GM23338 (cell line): ENCODE data around the gene ZFYVE28. TPM values are rescaled to one million over a fixed set of nuclear protein-coding genes. Genes with fewer than 3 reads are reported as not detected.
A peak's percentile ranks its signal among the peaks of the same experiment; 100 is the strongest.

ENCODE experiments used
- ATAC-seq: fragments of 200-7000 bp; cut with Tn5 transposase; 3 replicates; pipeline ENCODE4 v1.9.1; 2020
- DNase-seq: peaks from one replicate; pipeline ENCODE4 v3.0.0-alpha.2; 2015; ENCODE audit warnings: low spot score
- H2AFZ ChIP-seq: fragments of 200-600 bp; sonication (generic); 2 replicates; pipeline ENCODE4 v1.8.0; 2016; ENCODE audit warnings: antibody characterized with exemption, mild to moderate bottlenecking, moderate library complexity
- H3F3A ChIP-seq: fragments of 200-600 bp; sonication (generic); replicated peaks from 2 replicates; pipeline ENCODE4 v1.8.0; 2017; ENCODE audit warnings: antibody characterized with exemption, mixed run types, low read depth
- H3K27ac ChIP-seq: fragments of 200-600 bp; sonication (generic); 2 replicates; pipeline ENCODE4 v1.6.1; 2016; ENCODE audit warnings: low read depth
- H3K27me3 ChIP-seq: fragments of 200-600 bp; sonication (generic); 2 replicates; pipeline ENCODE4 v1.8.0; 2016; ENCODE audit warnings: mild to moderate bottlenecking, mixed run types, moderate library complexity; ENCODE audit not compliant: insufficient read depth
- H3K36me3 ChIP-seq: fragments of 200-600 bp; sonication (generic); 2 replicates; pipeline ENCODE4 v1.8.0; 2016; ENCODE audit warnings: mild to moderate bottlenecking; ENCODE audit not compliant: insufficient read depth
- H3K4me1 ChIP-seq: fragments of 200-600 bp; sonication (generic); 2 replicates; pipeline ENCODE4 v1.8.0; 2016; ENCODE audit warnings: mild to moderate bottlenecking, moderate library complexity; ENCODE audit not compliant: insufficient read depth
- H3K4me2 ChIP-seq: fragments of 200-600 bp; sonication (generic); 2 replicates; pipeline ENCODE4 v1.7.1; 2017; ENCODE audit warnings: mixed run types
- H3K4me3 ChIP-seq: fragments of 200-600 bp; sonication (generic); 2 replicates; pipeline ENCODE4 v1.6.1; 2016; ENCODE audit warnings: mixed run types
- H3K79me2 ChIP-seq: fragments of 200-600 bp; sonication (generic); replicated peaks from 2 replicates; pipeline ENCODE4 v1.8.0; 2017; ENCODE audit warnings: mild to moderate bottlenecking; ENCODE audit not compliant: insufficient read depth
- H3K9me2 ChIP-seq: fragments of 200-600 bp; sonication (generic); 2 replicates; pipeline ENCODE4 v1.8.0; 2017; ENCODE audit not compliant: insufficient read depth
- H4K20me1 ChIP-seq: fragments of 200-600 bp; sonication (generic); replicated peaks from 2 replicates; pipeline ENCODE4 v1.8.0; 2017; ENCODE audit warnings: mild to moderate bottlenecking; ENCODE audit not compliant: insufficient read depth
- H3K27ac Mint-ChIP-seq: 2 replicates; pipeline ENCODE4 v1.8.0; 2020; ENCODE audit warnings: inconsistent platforms, mild to moderate bottlenecking, moderate library complexity, mixed read lengths
- H3K27me3 Mint-ChIP-seq: 3 replicates; pipeline ENCODE4 v1.8.0; 2022; ENCODE audit warnings: low read depth, mild to moderate bottlenecking, moderate library complexity, mixed read lengths, inconsistent platforms; ENCODE audit not compliant: insufficient read depth, poor library complexity
- H3K36me3 Mint-ChIP-seq: 3 replicates; pipeline ENCODE4 v1.8.0; 2021; ENCODE audit warnings: low read depth, mild to moderate bottlenecking, inconsistent platforms, moderate library complexity, mixed read lengths
- H3K4me1 Mint-ChIP-seq: 3 replicates; pipeline ENCODE4 v1.8.0; 2020; ENCODE audit warnings: mild to moderate bottlenecking, inconsistent platforms, mixed read lengths
- H3K4me3 Mint-ChIP-seq: 3 replicates; pipeline ENCODE4 v1.8.0; 2021; ENCODE audit warnings: moderate library complexity, mild to moderate bottlenecking, inconsistent platforms, mixed read lengths
- H3K9me3 Mint-ChIP-seq: 3 replicates; pipeline ENCODE4 v1.8.0; 2020; ENCODE audit warnings: moderate library complexity, mild to moderate bottlenecking, inconsistent platforms, mixed read lengths
- EZH2phosphoT487 ChIP-seq: fragments of 200-600 bp; sonication (generic); IDR thresholded peaks from one replicate; pipeline ENCODE4 v1.8.1; 2018; ENCODE audit warnings: antibody characterized with exemption; ENCODE audit not compliant: unreplicated experiment
- NANOG ChIP-seq: IDR thresholded peaks from 2 replicates; pipeline ENCODE4 v1.6.1; 2016; ENCODE audit warnings: antibody characterized with exemption, borderline replicate concordance
- STAT1 ChIP-seq: IDR thresholded peaks from one replicate; pipeline ENCODE4 v1.6.1; 2016; ENCODE audit warnings: antibody characterized with exemption; ENCODE audit not compliant: unreplicated experiment
- ZNF114 ChIP-seq: fragments of 250-450 bp; sonication (Bioruptor Pico); IDR thresholded peaks from 2 replicates; pipeline ENCODE4 v1.5.0; 2020; ENCODE audit warnings: mild to moderate bottlenecking, moderate library complexity
- polyA plus RNA-seq: library from polyadenylated mRNA; unstranded; fragments of >200 nt; fragmentation: Nextera tagmentation; extraction: Ambion mirVana; gene quantifications from 2 replicates; pipeline ENCODE4 v1.2.1, GENCODE V29; 2016
- total RNA-seq: library from RNA; depleted of rRNA; stranded (reverse); fragments of >200 nt; shearing (Covaris generic); gene quantifications from 2 replicates; pipeline ENCODE4 v1.2.3, GENCODE V29; 2014
- TF ChIP-seq, protein P1 (sequence below): IDR thresholded peaks from 2 replicates; pipeline ENCODE4 v1.6.1; 2016; ENCODE audit warnings: antibody characterized with exemption
- TF ChIP-seq, protein P2 (sequence below), 2 experiments: fragments of 200-600 bp in 1 of 2; sonication (generic) in 1 of 2; conservative IDR thresholded peaks; 2 replicates each; pipeline versions ENCODE4 v1.5.1 to v1.6.1; 2016 to 2017; ENCODE audit warnings: antibody characterized with exemption in 2 of 2, low read depth in 2 of 2, mild to moderate bottlenecking in 2 of 2, moderate library complexity in 1 of 2

Gene ZFYVE28
- total and polyA plus RNA-seq, 2 experiments from 2014 or later: 2.6 to 4.6 TPM

- Histone ChIP-seq H3K27me3 (no peaks in the 10 kb centered on the region), H3K4me2 (no peak overlapping the region), H3K36me3 (no peaks in the 10 kb centered on the region), H3K79me2 (no peaks in the 10 kb centered on the region), H4K20me1 (no peaks in the 10 kb centered on the region), H3K27ac (no peak overlapping the region), H3K4me3 (no peak overlapping the region), H3K4me1 (no peaks in the 10 kb centered on the region), H3K9me2 (no peaks in the 10 kb centered on the region), H2AFZ (no peak overlapping the region), H3F3A (no peaks in the 10 kb centered on the region)
- Mint-ChIP-seq H3K4me1 (no peaks in the 10 kb centered on the region; the same call in 1 of the 3 replicates), H3K27me3 (peaks cover 8% of the 10 kb centered on the region), H3K4me3 (no peak overlapping the region), H3K9me3 (no peaks in the 10 kb centered on the region; the same call in 2 of the 3 replicates), H3K36me3 (no peaks in the 10 kb centered on the region), H3K27ac (no peak overlapping the region)
- DNase-seq: no peak
- peak; percentile 70 for ATAC-seq
- TF ChIP-seq, protein P1, sequence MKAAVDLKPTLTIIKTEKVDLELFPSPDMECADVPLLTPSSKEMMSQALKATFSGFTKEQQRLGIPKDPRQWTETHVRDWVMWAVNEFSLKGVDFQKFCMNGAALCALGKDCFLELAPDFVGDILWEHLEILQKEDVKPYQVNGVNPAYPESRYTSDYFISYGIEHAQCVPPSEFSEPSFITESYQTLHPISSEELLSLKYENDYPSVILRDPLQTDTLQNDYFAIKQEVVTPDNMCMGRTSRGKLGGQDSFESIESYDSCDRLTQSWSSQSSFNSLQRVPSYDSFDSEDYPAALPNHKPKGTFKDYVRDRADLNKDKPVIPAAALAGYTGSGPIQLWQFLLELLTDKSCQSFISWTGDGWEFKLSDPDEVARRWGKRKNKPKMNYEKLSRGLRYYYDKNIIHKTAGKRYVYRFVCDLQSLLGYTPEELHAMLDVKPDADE: no peak
- no peak for TF ChIP-seq STAT1
- TF ChIP-seq EZH2phosphoT487: no peak
- TF ChIP-seq NANOG: no peak
Measured at GRCh38 chr4:2357821-2358745, 60.4 kb downstream of the ZFYVE28 start.

DNA sequence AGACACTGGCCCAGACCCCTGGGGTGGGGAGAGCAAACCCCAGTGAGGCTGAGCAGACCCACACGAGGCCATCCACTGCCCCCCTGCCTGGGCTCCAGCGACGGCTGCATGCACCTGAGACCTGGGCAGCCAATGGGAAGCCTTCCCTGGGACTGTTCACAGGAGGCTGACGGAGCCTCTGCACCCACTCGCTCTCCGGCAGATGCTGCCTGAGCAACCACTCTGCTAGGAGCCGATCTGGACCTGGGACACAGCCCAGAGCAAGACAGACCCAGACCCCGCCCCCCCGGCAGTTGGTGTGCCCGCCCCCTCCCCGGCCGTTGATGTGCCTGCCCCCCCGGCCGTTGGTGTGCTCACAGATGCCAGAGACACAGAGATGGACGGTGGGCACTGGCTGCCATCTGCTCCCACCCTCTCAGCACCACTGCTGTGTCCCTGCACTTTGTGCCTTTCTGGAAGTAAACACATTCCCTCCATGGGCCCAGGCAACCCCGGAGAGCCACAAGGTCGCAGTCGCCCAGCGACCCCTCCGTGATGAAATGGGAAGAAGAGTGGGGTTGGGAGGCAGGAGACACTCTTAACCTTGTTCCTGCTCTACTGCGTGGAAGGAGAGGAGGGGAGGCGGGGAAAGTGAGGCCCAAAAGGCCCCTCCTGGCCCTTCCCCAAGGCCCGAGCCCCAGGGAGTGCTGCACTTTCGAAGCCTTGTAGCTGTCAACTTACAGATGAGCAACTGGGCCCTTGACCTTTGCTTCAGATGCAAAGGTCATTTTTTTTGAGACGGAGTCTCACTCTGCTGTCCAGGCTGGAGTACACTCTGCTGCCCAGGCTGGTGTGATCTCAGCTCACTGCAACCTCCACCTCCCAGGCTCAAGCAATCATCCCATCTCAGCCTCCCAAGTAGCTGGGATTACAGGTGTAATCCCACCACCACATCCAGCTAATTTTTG lies 62.0 kb downstream of the ZFYVE28 start:
- Histone ChIP-seq H4K20me1 (no peaks in the 10 kb centered on the region), H3K4me2 (no peak overlapping the region), H3K79me2 (no peaks in the 10 kb centered on the region), H3F3A (no peaks in the 10 kb centered on the region), H3K36me3 (no peaks in the 10 kb centered on the region), H2AFZ (no peak overlapping the region), H3K9me2 (no peaks in the 10 kb centered on the region), H3K4me1 (no peaks in the 10 kb centered on the region), H3K4me3 (no peak overlapping the region), H3K27me3 (no peaks in the 10 kb centered on the region), H3K27ac (no peak overlapping the region)
- no peaks in the 10 kb centered on the region; the same call in 1 of the 3 replicates for H3K4me1 Mint-ChIP-seq
- no peak overlapping the region for H3K4me3 Mint-ChIP-seq
- no peak for DNase-seq
- H3K9me3 Mint-ChIP-seq: no peaks in the 10 kb centered on the region; the same call in 2 of the 3 replicates
- no peaks in the 10 kb centered on the region for H3K36me3 Mint-ChIP-seq
- ATAC-seq: 0 out of 3 replicates have a peak, but pooled peaks have one; percentile 9
- H3K27ac Mint-ChIP-seq: no peak overlapping the region
- no peak for TF ChIP-seq ZNF114 (CRISPR knock-in tag)
- TF ChIP-seq, protein P1: no peak
- no peak for TF ChIP-seq STAT1
- TF ChIP-seq, protein P2, sequence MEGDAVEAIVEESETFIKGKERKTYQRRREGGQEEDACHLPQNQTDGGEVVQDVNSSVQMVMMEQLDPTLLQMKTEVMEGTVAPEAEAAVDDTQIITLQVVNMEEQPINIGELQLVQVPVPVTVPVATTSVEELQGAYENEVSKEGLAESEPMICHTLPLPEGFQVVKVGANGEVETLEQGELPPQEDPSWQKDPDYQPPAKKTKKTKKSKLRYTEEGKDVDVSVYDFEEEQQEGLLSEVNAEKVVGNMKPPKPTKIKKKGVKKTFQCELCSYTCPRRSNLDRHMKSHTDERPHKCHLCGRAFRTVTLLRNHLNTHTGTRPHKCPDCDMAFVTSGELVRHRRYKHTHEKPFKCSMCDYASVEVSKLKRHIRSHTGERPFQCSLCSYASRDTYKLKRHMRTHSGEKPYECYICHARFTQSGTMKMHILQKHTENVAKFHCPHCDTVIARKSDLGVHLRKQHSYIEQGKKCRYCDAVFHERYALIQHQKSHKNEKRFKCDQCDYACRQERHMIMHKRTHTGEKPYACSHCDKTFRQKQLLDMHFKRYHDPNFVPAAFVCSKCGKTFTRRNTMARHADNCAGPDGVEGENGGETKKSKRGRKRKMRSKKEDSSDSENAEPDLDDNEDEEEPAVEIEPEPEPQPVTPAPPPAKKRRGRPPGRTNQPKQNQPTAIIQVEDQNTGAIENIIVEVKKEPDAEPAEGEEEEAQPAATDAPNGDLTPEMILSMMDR (conservative IDR thresholded peaks at IDR 0.05; ENCODE audit: low read depth in 2 of 2): no peak
- H3K27me3 Mint-ChIP-seq: peaks cover 12% of the 10 kb centered on the region
